Activated naive CD4-positive, alpha-beta T cell treated with anti-CD3 and anti-CD28 coated beads, Interleukin-2, amount 50 U/mL, for 24 hours (primary cell): ENCODE results near the gene ACER2.
"Not testable (repeated sequence)": the region's sequence is repeated elsewhere in the genome, so short reads cannot be mapped to it uniquely, and the experiment has no call there.

ENCODE experiments used
- H3K27ac Mint-ChIP-seq: one replicate; pipeline ENCODE4 v1.8.0; 2021; ENCODE audit warnings: mild to moderate bottlenecking, mixed read lengths
- H3K27me3 Mint-ChIP-seq: one replicate; pipeline ENCODE4 v1.8.0; 2021; ENCODE audit warnings: mixed read lengths
- H3K36me3 Mint-ChIP-seq: one replicate; pipeline ENCODE4 v1.8.0; 2021; ENCODE audit warnings: mixed read lengths
- H3K4me1 Mint-ChIP-seq: one replicate; pipeline ENCODE4 v1.8.0; 2021; ENCODE audit warnings: mixed read lengths
- H3K4me3 Mint-ChIP-seq: one replicate; pipeline ENCODE4 v1.8.0; 2021; ENCODE audit warnings: mild to moderate bottlenecking, mixed read lengths
- H3K9me3 Mint-ChIP-seq: one replicate; pipeline ENCODE4 v1.8.0; 2021; ENCODE audit warnings: mixed read lengths

The ACER2 gene

DNA sequence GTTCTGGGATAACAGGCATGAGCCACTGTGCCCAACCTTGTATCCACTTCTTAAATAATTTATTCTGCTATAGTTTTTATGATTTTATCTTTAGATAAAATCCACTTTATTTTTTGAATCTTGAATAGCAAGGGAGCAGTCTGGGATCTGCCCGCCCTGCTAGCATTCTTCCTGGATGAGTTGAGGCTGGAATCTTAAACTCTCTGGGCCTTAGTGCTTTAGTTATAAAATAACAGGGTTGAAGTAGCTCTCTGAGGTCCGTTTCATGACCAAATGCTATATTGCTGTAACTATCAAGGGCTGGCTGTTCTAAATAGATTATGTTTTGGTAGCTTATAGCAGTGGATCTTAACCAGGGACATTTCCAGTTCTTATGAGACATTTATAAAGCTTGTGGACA, 20.8 kb downstream of the ACER2 start:
- no peaks in the 10 kb centered on the region for H3K27me3 Mint-ChIP-seq
- no peaks in the 10 kb centered on the region for H3K4me1 Mint-ChIP-seq
- H3K27ac Mint-ChIP-seq = no peak overlapping the region
- H3K4me3 Mint-ChIP-seq = no peak overlapping the region
- no peaks in the 10 kb centered on the region for H3K9me3 Mint-ChIP-seq
- H3K36me3 Mint-ChIP-seq = peaks cover 10% of the 10 kb centered on the region

DNA sequence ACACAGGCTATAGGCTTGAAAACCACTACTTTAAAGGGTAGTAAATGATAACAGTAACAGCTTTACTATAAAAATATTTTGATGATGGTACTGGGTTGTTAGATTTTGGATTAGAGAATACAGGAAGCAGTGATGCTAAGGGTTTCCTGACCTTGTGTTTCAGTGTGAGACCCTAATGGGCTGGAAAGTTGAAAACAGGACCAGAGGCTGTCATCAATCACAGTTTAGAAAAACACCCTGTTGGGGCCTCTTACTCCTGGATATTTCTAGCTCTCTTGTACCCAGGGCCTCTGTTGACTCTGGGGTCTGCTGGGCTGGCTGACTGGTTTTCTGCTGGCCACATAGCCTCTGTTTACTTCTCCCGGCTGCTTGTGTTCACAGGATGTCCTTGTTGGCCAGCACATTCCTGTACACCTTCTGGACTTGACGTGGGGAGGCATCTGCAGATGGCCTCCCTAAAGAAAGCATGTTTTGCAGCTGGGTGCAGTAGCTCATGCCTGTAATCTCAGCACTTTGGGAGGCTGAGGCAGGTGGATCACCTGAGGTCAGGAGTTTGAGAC, 21.5 kb downstream of the ACER2 start:
- H3K27ac Mint-ChIP-seq = no peak overlapping the region
- no peaks in the 10 kb centered on the region for H3K27me3 Mint-ChIP-seq
- no peak overlapping the region for H3K4me3 Mint-ChIP-seq
- no peaks in the 10 kb centered on the region for H3K9me3 Mint-ChIP-seq
- H3K36me3 Mint-ChIP-seq = peaks cover 14% of the 10 kb centered on the region
- H3K4me1 Mint-ChIP-seq = no peaks in the 10 kb centered on the region

DNA sequence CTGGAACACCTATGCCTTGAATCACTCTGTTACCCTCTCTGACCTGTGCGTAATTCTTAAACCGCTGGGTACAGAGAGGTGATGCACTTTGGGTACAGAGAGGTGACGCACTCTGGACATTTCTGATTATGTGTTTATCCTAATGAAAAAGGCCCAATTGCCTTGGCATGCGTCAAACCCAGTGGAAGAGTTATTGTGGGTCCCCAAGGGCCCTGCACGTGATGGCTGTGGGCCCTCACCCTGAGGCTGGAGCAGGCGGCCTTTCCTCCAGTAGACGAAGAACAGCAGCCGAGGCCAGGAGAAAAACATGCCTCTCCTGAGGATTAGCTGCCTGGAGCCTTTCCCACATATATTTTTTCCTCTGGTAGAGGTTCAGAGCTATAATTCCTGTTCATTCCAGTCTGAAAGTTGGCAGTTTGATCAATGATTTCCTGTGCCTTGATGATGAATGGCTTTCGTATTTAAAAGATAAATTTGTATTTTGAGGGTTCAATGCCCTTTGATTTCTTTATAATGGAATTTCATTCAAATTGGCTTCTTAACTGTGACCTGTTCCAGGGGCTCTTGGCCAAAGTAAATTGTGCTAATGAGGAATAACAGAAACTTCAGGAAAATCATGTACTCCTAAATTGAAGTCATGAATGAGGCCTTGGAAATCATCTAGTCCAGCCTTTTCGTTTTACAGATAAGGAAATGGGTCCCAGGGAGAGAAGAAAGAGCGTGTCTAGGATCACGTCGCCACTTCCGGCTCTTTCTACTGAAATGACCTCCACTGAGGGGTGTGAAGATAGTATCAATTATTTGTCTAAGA, 22.8 kb downstream of the ACER2 start:
- Mint-ChIP-seq H3K4me1 (no peaks in the 10 kb centered on the region), H3K9me3 (no peaks in the 10 kb centered on the region), H3K36me3 (peaks cover 12% of the 10 kb centered on the region), H3K4me3 (no peak overlapping the region), H3K27ac (no peak overlapping the region), H3K27me3 (no peaks in the 10 kb centered on the region)

DNA sequence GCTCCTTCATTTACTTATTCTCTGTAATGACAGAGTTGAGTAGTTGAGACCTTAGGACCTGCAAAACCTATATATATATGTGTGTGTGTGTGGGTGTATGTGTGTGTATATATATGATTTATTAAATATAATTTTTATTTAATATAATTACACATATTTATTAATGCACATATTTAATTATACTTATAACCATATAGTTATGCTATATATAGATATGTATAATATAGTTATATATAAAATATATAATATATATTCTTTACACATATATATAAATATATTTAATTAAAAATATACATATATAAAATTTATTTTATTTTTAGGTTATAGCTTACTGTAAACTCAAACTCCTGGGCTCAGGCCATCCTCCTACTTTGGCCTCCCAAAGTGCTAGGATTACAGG, 23.7 kb downstream of the ACER2 start:
- Mint-ChIP-seq H3K27me3 (no peaks in the 10 kb centered on the region), H3K4me3 (no peak overlapping the region), H3K4me1 (no peaks in the 10 kb centered on the region), H3K9me3 (no peaks in the 10 kb centered on the region), H3K36me3 (peaks cover 16% of the 10 kb centered on the region), H3K27ac (no peak overlapping the region)

DNA sequence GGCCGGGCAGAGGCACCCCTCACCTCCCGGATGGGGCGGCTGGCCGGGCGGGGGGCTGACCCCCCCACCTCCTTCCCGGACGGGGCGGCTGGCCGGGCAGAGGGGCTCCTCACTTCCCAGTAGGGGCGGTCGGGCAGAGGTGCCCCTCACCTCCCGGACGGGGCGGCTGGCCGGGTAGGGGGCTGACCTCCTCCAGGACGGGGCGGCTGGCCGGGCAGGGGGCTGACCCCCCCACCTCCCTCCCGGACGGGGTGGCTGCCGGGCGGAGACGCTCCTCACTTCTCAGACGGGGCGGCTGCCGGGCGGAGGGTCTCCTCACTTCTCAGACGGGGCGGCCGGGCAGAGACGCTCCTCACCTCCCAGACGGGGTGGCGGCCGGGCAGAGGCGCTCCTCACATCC, 24.9 kb downstream of the ACER2 start:
- H3K36me3 Mint-ChIP-seq = peaks cover 17% of the 10 kb centered on the region
- not testable (repeated sequence) for H3K27me3 Mint-ChIP-seq, H3K9me3 Mint-ChIP-seq, H3K4me3 Mint-ChIP-seq, H3K4me1 Mint-ChIP-seq, H3K27ac Mint-ChIP-seq

DNA sequence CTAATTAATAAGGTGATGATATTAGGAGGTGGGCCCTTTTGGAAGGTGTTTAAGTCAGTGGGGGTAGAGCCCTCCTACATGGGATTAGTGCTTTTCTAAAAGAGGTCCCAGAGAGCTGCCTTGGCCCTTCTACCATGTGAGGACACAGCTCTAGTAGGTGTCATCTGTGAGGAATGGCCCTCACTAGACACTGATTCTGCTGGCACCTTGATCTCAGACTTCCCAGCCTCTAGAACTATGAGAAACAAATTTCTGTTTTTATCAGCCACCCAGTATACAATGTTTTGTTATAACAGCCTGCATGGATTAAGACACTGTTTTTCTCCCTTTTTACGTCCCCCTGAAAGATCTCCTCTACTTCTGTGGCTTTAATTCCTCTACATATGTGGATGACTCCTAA, 31.6 kb downstream of the ACER2 start:
- Mint-ChIP-seq H3K36me3 (peaks cover 13% of the 10 kb centered on the region), H3K4me1 (peaks cover 19% of the 10 kb centered on the region), H3K4me3 (no peak overlapping the region), H3K27me3 (no peaks in the 10 kb centered on the region), H3K27ac (no peak overlapping the region), H3K9me3 (no peaks in the 10 kb centered on the region)

DNA sequence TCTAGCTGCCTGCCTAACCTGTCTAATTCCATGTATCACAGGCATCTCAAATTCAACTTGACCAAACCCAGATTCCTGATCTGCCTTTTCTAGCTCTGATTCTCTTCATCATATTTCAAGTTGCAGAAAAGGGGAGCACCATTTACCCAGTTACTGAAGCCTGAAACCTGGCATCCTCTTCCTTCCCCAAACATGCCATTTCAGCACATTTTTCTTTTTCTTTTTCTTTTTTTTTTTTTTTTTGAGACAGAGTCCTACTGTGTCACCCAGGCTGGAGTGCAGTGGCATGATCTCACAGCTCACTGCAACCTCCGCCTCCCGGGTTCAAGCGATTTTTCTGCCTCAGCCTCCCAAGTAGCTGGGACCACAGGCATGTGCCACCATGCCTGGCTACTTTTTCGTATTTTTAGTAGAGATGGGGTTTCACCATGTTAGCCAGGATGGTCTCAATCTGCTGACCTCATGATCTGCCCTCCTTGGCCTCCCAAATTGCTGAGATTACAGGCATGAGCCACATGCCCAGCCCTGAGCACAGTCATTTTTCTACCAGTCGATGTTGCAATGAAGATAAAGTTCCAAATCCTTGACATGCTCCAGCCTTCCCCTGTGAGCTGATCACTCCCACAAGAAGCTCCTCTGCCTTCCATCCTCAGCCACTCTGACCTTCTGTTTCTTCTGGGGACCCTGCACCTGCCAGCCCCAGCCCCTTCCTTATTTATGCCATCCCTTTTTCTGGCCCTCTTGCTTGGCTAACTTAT, 32.2 kb downstream of the ACER2 start:
- peaks cover 13% of the 10 kb centered on the region for H3K36me3 Mint-ChIP-seq
- H3K4me1 Mint-ChIP-seq = peaks cover 19% of the 10 kb centered on the region
- H3K27ac Mint-ChIP-seq = no peak overlapping the region
- no peaks in the 10 kb centered on the region for H3K27me3 Mint-ChIP-seq
- H3K4me3 Mint-ChIP-seq = no peak overlapping the region
- H3K9me3 Mint-ChIP-seq = no peaks in the 10 kb centered on the region

DNA sequence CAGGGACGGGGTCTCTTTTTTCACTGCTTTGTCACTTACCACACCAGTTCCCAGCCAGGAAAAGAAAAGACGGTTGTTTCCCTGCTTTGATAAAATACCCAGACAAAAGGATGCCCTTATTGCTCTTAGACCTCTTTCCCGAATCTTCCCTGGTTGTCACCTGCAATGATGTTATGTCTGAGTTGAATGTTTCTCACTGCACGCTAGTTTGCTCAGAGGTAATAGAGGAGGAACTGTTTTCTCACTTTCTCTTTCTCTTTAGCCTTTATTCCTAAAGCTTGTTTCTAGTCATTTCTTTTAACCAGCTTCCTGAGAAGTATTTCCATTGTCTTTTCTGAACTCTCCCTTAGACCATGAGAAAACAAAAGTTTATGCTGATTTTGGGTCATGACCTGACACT, 32.9 kb downstream of the ACER2 start:
- no peaks in the 10 kb centered on the region for H3K9me3 Mint-ChIP-seq
- H3K4me1 Mint-ChIP-seq = peaks cover 19% of the 10 kb centered on the region
- peaks cover 13% of the 10 kb centered on the region for H3K36me3 Mint-ChIP-seq
- H3K27ac Mint-ChIP-seq = peak overlapping the region; percentile 87
- H3K27me3 Mint-ChIP-seq = no peaks in the 10 kb centered on the region
- H3K4me3 Mint-ChIP-seq = peak overlapping the region; percentile 53

DNA sequence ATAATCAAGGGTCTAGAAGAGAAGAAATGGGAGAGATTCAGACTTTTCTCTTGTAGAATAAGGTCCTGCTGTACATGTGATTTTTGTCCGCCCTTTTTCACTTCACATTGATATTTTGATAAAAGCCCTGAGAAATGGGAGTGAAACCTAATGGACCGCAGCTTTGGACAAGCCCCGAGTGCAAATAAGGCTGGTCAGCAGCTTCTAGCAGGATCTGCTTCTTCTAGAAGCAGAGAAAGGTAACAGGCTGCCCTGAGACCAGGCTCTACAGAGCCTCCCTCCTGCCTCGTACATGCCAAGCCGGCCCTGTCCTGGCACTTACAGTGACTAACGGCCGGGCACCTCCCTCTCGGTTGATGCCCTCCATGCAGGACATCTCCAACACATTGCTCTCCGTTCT, 33.4 kb downstream of the ACER2 start:
- Mint-ChIP-seq H3K36me3 (peaks cover 11% of the 10 kb centered on the region), H3K27ac (peak overlapping the region; percentile 33), H3K4me1 (peaks cover 19% of the 10 kb centered on the region), H3K4me3 (no peak overlapping the region), H3K9me3 (no peaks in the 10 kb centered on the region), H3K27me3 (no peaks in the 10 kb centered on the region)

DNA sequence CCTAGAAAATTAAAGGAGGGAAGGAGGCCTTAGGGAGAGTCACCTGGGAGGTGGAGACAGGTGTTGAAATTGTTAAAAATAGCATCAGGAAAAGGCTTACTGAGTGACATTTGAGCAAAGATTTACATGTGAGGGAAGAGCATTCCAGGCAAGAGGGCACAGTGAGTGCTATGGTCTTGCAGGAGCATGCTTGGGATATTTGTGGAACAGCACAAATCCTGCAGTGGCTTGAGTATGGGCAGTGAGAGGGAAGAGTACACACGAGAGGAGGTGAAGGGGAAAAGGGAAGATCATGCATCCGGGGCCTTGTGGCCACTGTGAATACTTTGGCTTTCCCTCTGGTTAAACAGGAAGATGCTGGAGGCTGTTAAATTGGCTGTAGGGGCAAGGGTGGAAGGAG, 36.6 kb downstream of the ACER2 start:
- Mint-ChIP-seq H3K27me3 (no peaks in the 10 kb centered on the region), H3K36me3 (no peaks in the 10 kb centered on the region), H3K27ac (no peak overlapping the region), H3K4me3 (no peak overlapping the region), H3K9me3 (no peaks in the 10 kb centered on the region), H3K4me1 (peaks cover 18% of the 10 kb centered on the region)

DNA sequence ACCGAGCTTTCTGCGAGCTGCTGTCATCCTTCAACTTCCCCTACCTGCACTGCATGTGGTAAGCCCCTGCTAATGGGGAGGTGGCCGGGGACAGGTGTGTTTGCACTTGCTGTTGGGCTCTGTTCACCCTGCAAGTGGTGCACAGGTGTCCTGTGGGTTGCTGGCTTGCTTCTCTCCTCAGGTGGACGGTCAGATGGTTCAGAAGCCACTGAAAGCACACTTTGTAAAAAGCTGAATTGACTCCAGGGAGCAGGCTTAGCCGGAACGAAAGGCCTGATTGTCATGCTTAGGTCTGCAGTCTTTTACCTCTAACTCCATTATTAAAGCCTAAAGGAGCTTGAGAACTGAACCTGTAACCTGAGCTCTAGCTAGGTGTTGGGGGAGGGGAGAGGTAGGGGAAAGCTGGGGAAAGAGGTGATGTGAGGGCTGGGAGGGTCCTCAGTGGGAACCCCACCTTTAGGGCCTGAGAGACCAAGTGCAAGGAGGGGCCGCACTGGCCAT, 37.6 kb downstream of the ACER2 start:
- Mint-ChIP-seq H3K9me3 (no peaks in the 10 kb centered on the region), H3K27me3 (no peaks in the 10 kb centered on the region), H3K36me3 (no peaks in the 10 kb centered on the region)

DNA sequence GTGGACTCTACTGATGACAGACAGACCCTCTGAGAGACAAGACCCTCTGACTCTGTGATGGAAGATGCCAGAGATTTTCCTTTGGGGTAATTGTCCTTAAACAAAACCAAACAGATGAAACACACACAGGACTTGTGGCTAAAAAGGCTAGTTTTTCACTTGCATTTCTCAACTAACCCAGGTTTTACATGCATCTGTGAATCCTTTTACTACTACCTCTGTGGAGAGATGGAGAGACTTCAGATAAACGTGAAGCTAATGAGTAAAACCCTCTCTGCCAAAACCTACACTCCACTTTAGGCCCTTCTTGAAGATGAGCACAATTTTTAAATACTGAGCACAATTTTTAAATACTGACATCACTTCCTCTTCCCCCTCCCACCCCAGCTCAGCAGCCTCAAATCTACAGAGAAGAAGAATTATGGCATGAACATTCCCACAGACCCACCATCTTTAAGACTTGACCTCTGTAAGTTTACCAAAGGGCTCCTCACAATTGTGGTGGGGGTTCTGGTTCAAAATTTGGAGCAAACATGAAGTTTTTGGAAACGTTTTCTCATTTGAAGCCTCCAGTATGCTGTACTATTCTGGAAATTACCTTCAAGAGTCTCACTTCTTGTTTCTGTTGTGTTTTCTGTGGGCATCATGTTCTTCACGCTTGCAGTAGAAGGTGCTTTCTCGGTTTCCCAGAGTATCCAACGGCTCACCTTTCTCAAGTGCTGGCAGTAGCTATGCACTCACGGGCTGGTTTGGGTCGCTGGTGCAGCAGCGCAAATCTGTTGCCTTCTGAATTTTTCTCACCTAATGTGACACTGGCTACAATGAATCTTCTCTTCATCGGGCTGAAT, 42.7 kb downstream of the ACER2 start:
- Mint-ChIP-seq H3K27me3 (no peaks in the 10 kb centered on the region), H3K27ac (no peak overlapping the region), H3K9me3 (no peaks in the 10 kb centered on the region), H3K36me3 (no peaks in the 10 kb centered on the region), H3K4me1 (no peaks in the 10 kb centered on the region), H3K4me3 (no peak overlapping the region)

More for the DNA sequence above, 37.6 kb downstream of the ACER2 start:
- Mint-ChIP-seq H3K27ac (no peak overlapping the region), H3K4me3 (no peak overlapping the region), H3K4me1 (peaks cover 11% of the 10 kb centered on the region)

DNA sequence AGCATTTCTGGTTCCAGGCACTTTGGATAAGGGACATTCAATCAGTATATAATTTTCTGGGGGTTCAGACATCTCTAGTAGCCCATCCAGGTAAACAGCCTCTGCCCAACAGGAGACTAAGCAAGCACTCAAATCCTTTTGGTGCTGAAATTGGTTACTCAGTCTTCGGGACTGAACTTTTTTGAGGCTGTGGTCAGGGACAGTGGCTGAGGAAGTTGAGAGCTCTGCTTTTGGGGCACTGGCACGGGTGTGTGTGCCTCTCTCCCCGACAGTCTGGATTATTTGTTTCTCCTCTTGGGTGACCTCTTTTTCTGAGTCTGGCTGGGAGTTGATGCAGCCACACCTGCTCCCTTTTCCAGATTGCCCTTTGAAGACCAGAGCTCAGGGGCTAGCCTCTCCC, 47.6 kb downstream of the ACER2 start:
- no peak overlapping the region for H3K4me3 Mint-ChIP-seq
- H3K27ac Mint-ChIP-seq = no peak overlapping the region
- no peaks in the 10 kb centered on the region for H3K27me3 Mint-ChIP-seq
- H3K36me3 Mint-ChIP-seq = no peaks in the 10 kb centered on the region
- no peaks in the 10 kb centered on the region for H3K9me3 Mint-ChIP-seq
- H3K4me1 Mint-ChIP-seq = peaks cover 8% of the 10 kb centered on the region

DNA sequence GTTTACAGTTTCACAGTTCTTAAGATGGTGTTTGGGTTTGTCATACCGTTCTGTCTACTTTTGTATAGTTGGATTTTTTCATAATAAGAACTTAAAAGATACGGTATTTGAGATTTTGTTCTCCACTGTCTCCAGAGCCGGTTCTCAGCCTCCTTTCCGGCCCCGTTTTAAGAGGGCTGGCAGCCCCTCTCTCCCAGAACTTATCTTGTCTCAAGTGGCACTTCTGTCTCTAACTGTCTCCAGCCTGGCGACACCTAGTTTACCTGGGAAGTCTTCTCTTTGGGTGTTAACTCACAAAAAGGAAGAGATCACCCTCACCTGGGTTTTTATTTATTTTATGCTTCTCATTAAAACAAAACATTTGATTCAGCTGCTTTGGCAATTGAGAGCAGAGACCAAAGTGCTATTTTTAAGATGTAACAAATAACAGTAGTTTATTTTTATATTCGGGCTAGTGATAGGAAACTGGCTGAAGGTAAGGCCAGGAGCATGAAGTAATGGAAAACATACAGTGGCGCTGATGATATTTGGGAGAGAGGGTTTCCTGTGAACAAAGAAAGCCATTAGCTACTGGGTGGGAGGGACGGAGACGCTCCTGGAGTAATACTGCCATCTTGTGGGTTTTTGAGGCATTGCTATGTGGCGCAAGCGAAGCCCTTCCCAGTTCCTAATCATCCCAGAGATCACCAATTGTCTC, 48.3 kb downstream of the ACER2 start:
- Mint-ChIP-seq H3K4me3 (peak overlapping the region; percentile 57), H3K4me1 (peaks cover 8% of the 10 kb centered on the region), H3K36me3 (no peaks in the 10 kb centered on the region), H3K9me3 (no peaks in the 10 kb centered on the region), H3K27ac (peak overlapping the region; percentile 46), H3K27me3 (no peaks in the 10 kb centered on the region)

DNA sequence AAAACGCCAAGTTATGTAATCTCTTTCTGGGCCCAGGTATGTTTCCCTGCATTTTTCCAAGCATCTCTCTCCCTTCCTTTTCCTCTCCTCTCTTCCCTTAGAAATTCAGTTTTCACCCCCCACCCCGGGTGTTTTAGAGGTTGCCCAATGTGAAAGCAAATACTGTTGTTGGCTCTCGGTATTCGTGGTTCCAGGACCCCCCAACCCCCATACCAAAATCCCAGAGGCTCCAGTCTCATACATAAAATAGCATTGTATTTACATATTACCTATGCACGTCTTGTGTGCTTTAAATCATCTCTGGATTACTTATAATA, 48.8 kb downstream of the ACER2 start:
- no peaks in the 10 kb centered on the region for H3K9me3 Mint-ChIP-seq
- peak overlapping the region; percentile 57 for H3K4me3 Mint-ChIP-seq
- H3K27ac Mint-ChIP-seq = no peak overlapping the region
- no peaks in the 10 kb centered on the region for H3K36me3 Mint-ChIP-seq
- no peaks in the 10 kb centered on the region for H3K27me3 Mint-ChIP-seq
- H3K4me1 Mint-ChIP-seq = peaks cover 8% of the 10 kb centered on the region
